GM12878 (cell line): ENCODE data around the gene LSM6. TPM values are rescaled to one million over a fixed set of nuclear protein-coding genes. Genes with fewer than 3 reads are reported as not detected.

ENCODE experiments used
- ATAC-seq: fragments of 200-7000 bp; cut with Tn5 transposase; 3 replicates; pipeline ENCODE4 v1.9.1; 2020; ENCODE audit warnings: mild to moderate bottlenecking, moderate library complexity
- BruUV-seq: library from RNA; stranded (reverse); fragments of 400-500 nt; replicated peaks from 2 replicates; lab custom pipeline; 2021; lab: Mats Ljungman, UMichigan
- CTCF ChIA-PET: fragments of 300-600 bp; sonication (Branson Sonifier 250); formaldehyde crosslinking; extraction: SDS; loops from one replicate; lab custom pipeline; 2021; ENCODE audit warnings: inconsistent platforms; lab: Yijun Ruan, JAX
- POLR2A ChIA-PET: fragments of 350-600 bp; formaldehyde crosslinking; extraction: SDS; loops from one replicate; lab custom pipeline; 2021; ENCODE audit warnings: inconsistent platforms; lab: Charles Lee
- RAD21 ChIA-PET: fragments of 300-600 bp; sonication (Branson Sonifier 250); formaldehyde crosslinking; loops from one replicate; lab custom pipeline; 2023; ENCODE audit warnings: antibody characterized with exemption; ENCODE audit not compliant: unreplicated experiment; lab: Charles Lee
- SMC1A ChIA-PET: fragments of 300-600 bp; sonication (Branson Sonifier 250); formaldehyde crosslinking; loops from one replicate; lab custom pipeline; 2023; ENCODE audit not compliant: unreplicated experiment, uncharacterized antibody; lab: Charles Lee
- DNase-seq: peaks from one replicate; pipeline ENCODE4 v3.0.0-alpha.2; 2011; ENCODE audit warnings: low read depth, low spot score
- FAIRE-seq: peaks from 3 replicates; lab custom pipeline; 2011; peaks lifted over from hg19 to GRCh38; lab: Jason Lieb, UNC
- H2AFZ ChIP-seq: 2 replicates; pipeline ENCODE4 v1.6.0; 2011; ENCODE audit warnings: low read depth, low read length, control low read depth; ENCODE audit not compliant: control insufficient read depth
- H3K27ac ChIP-seq: 2 replicates; pipeline ENCODE4 v1.5.1; 2011; ENCODE audit warnings: control low read depth; ENCODE audit not compliant: control insufficient read depth, insufficient read depth
- H3K27me3 ChIP-seq, 2 experiments: replicated peaks in 1 of 2; 2 replicates each; pipeline versions ENCODE4 v1.6.0 to v1.6.1; 2011; ENCODE audit warnings: low read length in 1 of 2; ENCODE audit not compliant: control insufficient read depth in 2 of 2, insufficient read depth in 2 of 2
- H3K36me3 ChIP-seq, 2 experiments: 2 replicates each; pipeline ENCODE4 v1.5.1; 2011; ENCODE audit warnings: low read length in 1 of 2; ENCODE audit not compliant: control insufficient read depth in 2 of 2, insufficient read depth in 2 of 2
- H3K4me1 ChIP-seq: 2 replicates; pipeline ENCODE4 v1.6.1; 2011; ENCODE audit warnings: mild to moderate bottlenecking, low read length, moderate library complexity, mixed read lengths; ENCODE audit not compliant: control insufficient read depth, insufficient read depth
- H3K4me2 ChIP-seq: 2 replicates; pipeline ENCODE4 v1.6.0; 2011; ENCODE audit warnings: control low read depth; ENCODE audit not compliant: control insufficient read depth, insufficient read depth
- H3K4me3 ChIP-seq: fragments of 200-600 bp; sonication (generic); 2 replicates; pipeline ENCODE4 v1.5.1; 2016
- H3K79me2 ChIP-seq: 2 replicates; pipeline ENCODE4 v1.6.0; 2011; ENCODE audit warnings: low read length; ENCODE audit not compliant: control insufficient read depth, insufficient read depth
- H3K9ac ChIP-seq: 2 replicates; pipeline ENCODE4 v1.8.0; 2011; ENCODE audit warnings: low read length, control low read depth, mixed read lengths; ENCODE audit not compliant: control insufficient read depth, insufficient read depth
- H3K9me3 ChIP-seq: replicated peaks from 3 replicates; pipeline ENCODE4 v1.5.1; 2011; ENCODE audit warnings: mild to moderate bottlenecking, low read length; ENCODE audit not compliant: control insufficient read depth, insufficient read depth
- H4K20me1 ChIP-seq: 2 replicates; pipeline ENCODE4 v1.6.0; 2011; ENCODE audit not compliant: control insufficient read depth, insufficient read depth
- CBX3 ChIP-seq: fragments of 200-600 bp; sonication (generic); IDR thresholded peaks from 2 replicates; pipeline ENCODE4 v1.6.1; 2016; ENCODE audit warnings: low read depth, borderline replicate concordance
- CHD4 ChIP-seq: fragments of 200-600 bp; sonication (generic); IDR thresholded peaks from 2 replicates; pipeline ENCODE4 v1.6.1; 2016; ENCODE audit warnings: mild to moderate bottlenecking
- EZH2 ChIP-seq: IDR thresholded peaks from 2 replicates; pipeline ENCODE4 v1.6.1; 2012; ENCODE audit warnings: low read depth, mild to moderate bottlenecking, control low read depth, inconsistent platforms, low read length, borderline replicate concordance; ENCODE audit not compliant: control insufficient read depth
- IKZF1 ChIP-seq: fragments of 450-650 bp; conservative IDR thresholded peaks from 2 replicates; pipeline ENCODE4 v1.6.1; 2017; ENCODE audit warnings: antibody characterized with exemption, mild to moderate bottlenecking
- NFIC ChIP-seq: IDR thresholded peaks from 2 replicates; pipeline ENCODE4 v1.6.1; 2012; ENCODE audit warnings: low read depth, mild to moderate bottlenecking, inconsistent platforms, low read length, moderate library complexity
- NR2C1 ChIP-seq: fragments of 450-650 bp; IDR thresholded peaks from 2 replicates; pipeline ENCODE4 v1.6.1; 2017; ENCODE audit warnings: antibody characterized with exemption, mild to moderate bottlenecking, moderate library complexity
- SIX5 ChIP-seq: IDR thresholded peaks from 2 replicates; pipeline ENCODE4 v1.6.1; 2011; ENCODE audit warnings: mild to moderate bottlenecking, low read depth, low read length, moderate library complexity; ENCODE audit not compliant: severe bottlenecking
- TBL1XR1 ChIP-seq: IDR thresholded peaks from 2 replicates; pipeline ENCODE4 v1.6.1; 2012; ENCODE audit warnings: low read depth, low read length, improper control_type of control experiment
- ZNF217 ChIP-seq: fragments of 450-650 bp; IDR thresholded peaks from 2 replicates; pipeline ENCODE4 v1.6.1; 2017; ENCODE audit warnings: antibody characterized with exemption, mild to moderate bottlenecking
- ZNF274 ChIP-seq: IDR thresholded peaks from one replicate; pipeline ENCODE4 v1.8.0; 2011; ENCODE audit not compliant: insufficient read length, insufficient read depth
- ZNF384 ChIP-seq: IDR thresholded peaks from 2 replicates; pipeline ENCODE4 v1.6.1; 2012; ENCODE audit warnings: low read depth, mild to moderate bottlenecking, low read length, improper control_type of control experiment, borderline replicate concordance
- WGBS: methylation state at CpG from one replicate; pipeline ENCODE4 v1.1.6; 2016; ENCODE audit warnings: low lambda C conversion rate; ENCODE audit not compliant: insufficient replicate concordance, insufficient coverage; ENCODE audit errors: missing lambda C conversion rate; 5-methylcytosine and 5-hydroxymethylcytosine counted together
- in situ Hi-C: fragments of 300-500 bp; cut with MboI; formaldehyde crosslinking; loops from 9 replicates; pipeline ENCODE4 v1.14.3; 2018; ENCODE audit warnings: mixed read lengths
- intact Hi-C: fragments of 100-400 bp; cut with micrococcal nuclease; formaldehyde crosslinking; loops from one replicate; pipeline ENCODE4 v1.14.2; 2022; ENCODE audit not compliant: unreplicated experiment
- polyA plus RNA-seq, 11 experiments: library from polyadenylated mRNA; depleted of rRNA in 4 of 11; unstranded in 6 of 11; stranded (reverse) in 5 of 11; fragments of >200 nt; fragmentation: Nextera tagmentation in 4 of 11; fragmentation: Illumina TruSeq in 1 of 11; extraction: Ambion mirVana in 4 of 11; extraction: Trizol in 1 of 11; gene quantifications; 1 replicate in 1 of 11; 2 replicates in 10 of 11; pipeline versions ENCODE4 v1.2.1 to v1.2.3, GENCODE V29; 2011 to 2016; ENCODE audit warnings: inconsistent platforms in 2 of 11, missing spikeins in 2 of 11, low read depth in 1 of 11
- total RNA-seq, 4 experiments: library from RNA; depleted of rRNA in 3 of 4; stranded (reverse); fragments of >200 nt in 3 of 4; fragmentation: Illumina TruSeq in 1 of 4; extraction: Trizol in 1 of 4; gene quantifications; 2 replicates each; pipeline versions ENCODE4 v1.2.1 to v1.2.3, GENCODE V29; 2013 to 2021
- TF ChIP-seq, protein P1 (sequence below), 3 experiments: IDR thresholded peaks in 2 of 3; conservative IDR thresholded peaks in 1 of 3; 2 replicates each; pipeline ENCODE4 v1.5.1; 2011; ENCODE audit warnings: low read depth in 3 of 3, low read length in 3 of 3, mild to moderate bottlenecking in 3 of 3, control low read depth in 2 of 3, moderate library complexity in 2 of 3, inconsistent platforms in 1 of 3, mixed read lengths in 1 of 3; ENCODE audit not compliant: control insufficient read depth in 2 of 3, insufficient read depth in 1 of 3; ENCODE audit errors: extremely low read depth in 1 of 3
- TF ChIP-seq, protein P2 (sequence below): fragments of 450-650 bp; formaldehyde crosslinking; IDR thresholded peaks from 2 replicates; pipeline ENCODE4 v1.4.0; 2022; ENCODE audit warnings: mild to moderate bottlenecking, moderate library complexity
- TF ChIP-seq, protein P3 (sequence below): fragments of 450-650 bp; IDR thresholded peaks from 2 replicates; pipeline ENCODE4 v1.6.1; 2017; ENCODE audit warnings: borderline replicate concordance

LSM6 gene
- total and polyA plus RNA-seq, 10 of the 15 experiments (the other 5 are each of a cell fraction or from before 2014, with no cell fraction given), result 68.0 to 282 (median 229) TPM

DNA sequence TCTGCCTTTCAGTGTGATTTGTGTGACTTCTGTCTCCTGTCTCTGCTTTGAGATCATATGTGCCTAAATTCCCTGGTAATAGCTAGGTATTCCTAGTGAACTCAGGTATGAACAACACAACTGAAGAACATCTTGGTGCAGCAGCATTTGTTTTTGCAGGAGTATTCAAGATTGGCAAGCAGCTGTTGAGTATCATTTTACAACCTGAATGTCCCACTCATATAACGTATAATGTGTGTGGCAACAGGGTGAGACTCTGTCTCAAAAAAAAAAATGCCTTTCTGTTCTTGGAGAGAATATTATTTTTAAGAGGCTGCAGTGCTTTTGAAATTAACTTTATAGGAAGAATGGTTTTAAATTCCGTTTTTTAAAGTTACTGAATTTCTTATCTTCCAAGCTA is 7.7 kb downstream of the LSM6 start:
- no peak overlapping the region for H3K27ac ChIP-seq
- H3K9me3 ChIP-seq, result no peaks in the 10 kb centered on the region
- WGBS, result 95% methylated on average over 2 of the region's 2 CpGs

More for the DNA sequence above, 7.7 kb downstream of the LSM6 start:
- no TSS peak for BruUV-seq
- H4K20me1 ChIP-seq, result no peaks in the 10 kb centered on the region
- H3K36me3 ChIP-seq, result peaks cover 0 to 10% of the 10 kb centered on the region in 2 experiments; a peak in 1 of 4 replicates
- no peak for FAIRE-seq
- CTCF ChIA-PET, result interaction anchor here (2.6 kb wide), 1 partner anchor 88 kb away, joined by 9 read pairs; no protein-coding TSS in a partner anchor
- no peak for DNase-seq
- no peak overlapping the region for H3K9ac ChIP-seq
- no peak for ATAC-seq
- POLR2A ChIA-PET, result interaction anchor here (0.7 kb wide), 1 partner anchor 979 kb away, joined by 3 read pairs; no protein-coding TSS in a partner anchor
- TF ChIP-seq, protein P1, sequence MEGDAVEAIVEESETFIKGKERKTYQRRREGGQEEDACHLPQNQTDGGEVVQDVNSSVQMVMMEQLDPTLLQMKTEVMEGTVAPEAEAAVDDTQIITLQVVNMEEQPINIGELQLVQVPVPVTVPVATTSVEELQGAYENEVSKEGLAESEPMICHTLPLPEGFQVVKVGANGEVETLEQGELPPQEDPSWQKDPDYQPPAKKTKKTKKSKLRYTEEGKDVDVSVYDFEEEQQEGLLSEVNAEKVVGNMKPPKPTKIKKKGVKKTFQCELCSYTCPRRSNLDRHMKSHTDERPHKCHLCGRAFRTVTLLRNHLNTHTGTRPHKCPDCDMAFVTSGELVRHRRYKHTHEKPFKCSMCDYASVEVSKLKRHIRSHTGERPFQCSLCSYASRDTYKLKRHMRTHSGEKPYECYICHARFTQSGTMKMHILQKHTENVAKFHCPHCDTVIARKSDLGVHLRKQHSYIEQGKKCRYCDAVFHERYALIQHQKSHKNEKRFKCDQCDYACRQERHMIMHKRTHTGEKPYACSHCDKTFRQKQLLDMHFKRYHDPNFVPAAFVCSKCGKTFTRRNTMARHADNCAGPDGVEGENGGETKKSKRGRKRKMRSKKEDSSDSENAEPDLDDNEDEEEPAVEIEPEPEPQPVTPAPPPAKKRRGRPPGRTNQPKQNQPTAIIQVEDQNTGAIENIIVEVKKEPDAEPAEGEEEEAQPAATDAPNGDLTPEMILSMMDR (IDR thresholded peaks at IDR 0.05 in 2 of 3, conservative IDR thresholded peaks at IDR 0.05 in 1 of 3; ENCODE audit: control insufficient read depth in 2 of 3, extremely low read depth in 1 of 3, insufficient read depth in 1 of 3, low read depth in 3 of 3, low read length in 3 of 3), result no peak
- TF ChIP-seq CBX3 (no peak), IKZF1 (no peak), EZH2 (no peak), ZNF217 (no peak), SIX5 (no peak), ZNF274 (no peak), NFIC (no peak), ZNF384 (no peak), CHD4 (no peak), TBL1XR1 (no peak), NR2C1 (no peak)
- TF ChIP-seq, protein P2, sequence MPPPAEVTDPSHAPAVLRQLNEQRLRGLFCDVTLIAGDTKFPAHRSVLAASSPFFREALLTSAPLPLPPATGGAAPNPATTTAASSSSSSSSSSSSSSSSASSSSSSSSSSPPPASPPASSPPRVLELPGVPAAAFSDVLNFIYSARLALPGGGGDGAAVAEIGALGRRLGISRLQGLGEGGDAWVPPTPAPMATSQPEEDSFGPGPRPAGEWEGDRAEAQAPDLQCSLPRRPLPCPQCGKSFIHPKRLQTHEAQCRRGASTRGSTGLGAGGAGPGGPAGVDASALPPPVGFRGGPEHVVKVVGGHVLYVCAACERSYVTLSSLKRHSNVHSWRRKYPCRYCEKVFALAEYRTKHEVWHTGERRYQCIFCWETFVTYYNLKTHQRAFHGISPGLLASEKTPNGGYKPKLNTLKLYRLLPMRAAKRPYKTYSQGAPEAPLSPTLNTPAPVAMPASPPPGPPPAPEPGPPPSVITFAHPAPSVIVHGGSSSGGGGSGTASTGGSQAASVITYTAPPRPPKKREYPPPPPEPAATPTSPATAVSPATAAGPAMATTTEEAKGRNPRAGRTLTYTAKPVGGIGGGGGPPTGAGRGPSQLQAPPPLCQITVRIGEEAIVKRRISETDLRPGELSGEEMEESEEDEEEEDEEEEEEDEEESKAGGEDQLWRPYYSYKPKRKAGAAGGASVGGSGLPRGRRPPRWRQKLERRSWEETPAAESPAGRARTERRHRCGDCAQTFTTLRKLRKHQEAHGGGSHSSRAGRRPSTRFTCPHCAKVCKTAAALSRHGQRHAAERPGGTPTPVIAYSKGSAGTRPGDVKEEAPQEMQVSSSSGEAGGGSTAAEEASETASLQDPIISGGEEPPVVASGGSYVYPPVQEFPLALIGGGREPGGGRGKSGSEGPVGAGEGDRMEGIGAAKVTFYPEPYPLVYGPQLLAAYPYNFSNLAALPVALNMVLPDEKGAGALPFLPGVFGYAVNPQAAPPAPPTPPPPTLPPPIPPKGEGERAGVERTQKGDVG (CRISPR knock-in tag), result no peak
- TF ChIP-seq, protein P3, sequence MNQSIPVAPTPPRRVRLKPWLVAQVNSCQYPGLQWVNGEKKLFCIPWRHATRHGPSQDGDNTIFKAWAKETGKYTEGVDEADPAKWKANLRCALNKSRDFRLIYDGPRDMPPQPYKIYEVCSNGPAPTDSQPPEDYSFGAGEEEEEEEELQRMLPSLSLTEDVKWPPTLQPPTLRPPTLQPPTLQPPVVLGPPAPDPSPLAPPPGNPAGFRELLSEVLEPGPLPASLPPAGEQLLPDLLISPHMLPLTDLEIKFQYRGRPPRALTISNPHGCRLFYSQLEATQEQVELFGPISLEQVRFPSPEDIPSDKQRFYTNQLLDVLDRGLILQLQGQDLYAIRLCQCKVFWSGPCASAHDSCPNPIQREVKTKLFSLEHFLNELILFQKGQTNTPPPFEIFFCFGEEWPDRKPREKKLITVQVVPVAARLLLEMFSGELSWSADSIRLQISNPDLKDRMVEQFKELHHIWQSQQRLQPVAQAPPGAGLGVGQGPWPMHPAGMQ, result no peak
- H3K79me2 ChIP-seq, result peaks cover 51% of the 10 kb centered on the region
- no peaks in the 10 kb centered on the region for H3K27me3 ChIP-seq
- H3K4me1 ChIP-seq, result peaks cover 4% of the 10 kb centered on the region; the same call in 1 of the 2 replicates
- H2AFZ ChIP-seq, result no peak overlapping the region
- RAD21 ChIA-PET, result interaction anchor here (0.7 kb wide), 1 partner anchor 159 kb away, joined by 3 read pairs; no protein-coding TSS in a partner anchor
- intact Hi-C loops, result no loop called here
- H3K4me3 ChIP-seq, result no peak overlapping the region
- in situ Hi-C loops, result no loop called here
- no peak overlapping the region for H3K4me2 ChIP-seq
- SMC1A ChIA-PET, result interaction anchor here (0.7 to 1.1 kb wide), 3 partner anchors 19 to 548 kb away, joined by 3 read pairs; no protein-coding TSS in a partner anchor
